8988T (cell line): ENCODE results near the gene MYO18B.

Source experiments
- DNase-seq: peaks from one replicate; pipeline ENCODE4 v3.0.0; 2011

Gene MYO18B

DNA sequence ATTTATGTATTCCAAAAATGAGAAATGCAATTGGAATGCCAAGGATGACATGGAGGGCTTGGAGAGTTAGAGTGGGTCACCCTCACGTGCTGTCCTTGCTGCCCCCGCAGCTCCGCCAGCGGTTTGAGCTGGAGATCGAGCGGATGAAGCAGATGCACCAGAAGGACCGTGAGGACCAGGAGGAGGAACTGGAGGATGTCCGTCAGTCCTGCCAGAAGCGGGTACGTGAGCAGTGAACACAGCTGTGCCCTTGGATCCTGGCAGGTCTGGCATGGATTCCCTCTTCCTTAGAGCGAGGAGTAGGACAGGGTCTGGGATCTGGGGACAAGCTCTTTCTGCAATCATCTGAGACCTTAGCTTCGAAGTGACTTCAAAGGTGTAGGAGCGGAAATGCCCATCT is 166.2 kb downstream of the MYO18B start:
- DNase-seq = no peak

DNA sequence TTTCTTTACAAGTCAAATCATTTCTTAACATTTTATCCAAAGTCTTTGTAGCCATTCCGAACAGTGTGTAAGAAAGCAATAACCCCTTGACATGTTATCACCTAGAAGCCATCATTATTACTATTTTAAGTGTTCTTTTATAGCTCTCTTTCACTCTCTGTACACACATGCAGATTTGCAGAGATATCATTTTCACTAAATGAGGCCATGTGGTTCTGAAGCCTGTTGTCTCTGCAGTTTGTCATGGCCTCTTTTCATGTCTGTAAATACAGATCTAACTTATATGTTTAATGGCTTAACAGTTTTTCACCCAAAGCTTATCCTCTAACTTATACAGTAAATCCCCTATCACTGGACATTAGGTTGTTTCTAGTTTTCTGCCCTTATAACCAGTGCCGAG is 166.8 kb downstream of the MYO18B start:
- DNase-seq = no peak

DNA sequence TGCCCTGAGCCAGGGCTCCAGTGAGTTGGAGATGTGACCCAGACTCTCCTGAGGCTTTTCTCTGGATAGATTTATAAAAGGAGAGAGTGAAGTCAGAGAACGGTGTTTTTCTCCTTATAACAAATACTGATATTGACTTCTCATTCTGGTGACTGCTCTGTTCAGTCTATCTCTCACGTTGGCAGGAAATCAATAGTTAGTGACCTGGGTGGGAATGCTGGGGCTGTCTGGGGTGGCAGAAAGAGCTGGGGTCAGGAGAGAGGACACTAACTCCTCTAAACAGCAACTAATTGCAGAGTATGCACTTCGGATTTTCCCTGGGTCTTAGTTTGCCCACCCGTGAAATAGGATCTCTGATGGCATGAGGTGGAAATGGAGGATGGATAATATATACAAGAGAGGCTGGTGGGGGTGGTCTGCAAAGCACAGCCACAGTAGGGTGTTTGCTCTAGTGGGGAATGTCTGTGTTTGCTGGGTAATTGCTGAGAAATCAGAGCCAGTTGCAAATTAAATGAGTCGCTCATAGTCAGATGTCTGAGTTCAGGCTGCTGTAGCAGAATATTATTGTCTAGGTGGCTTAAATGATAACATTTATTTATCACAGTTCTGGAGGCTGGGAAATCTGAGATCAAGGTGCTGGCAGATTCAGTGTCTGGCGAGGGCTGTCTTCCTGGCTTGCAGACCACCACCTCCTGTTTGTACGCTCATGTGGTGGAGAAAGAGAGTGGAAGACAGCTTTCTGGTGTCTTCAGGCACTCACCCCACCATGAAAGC is 167.8 kb downstream of the MYO18B start:
- no peak for DNase-seq

DNA sequence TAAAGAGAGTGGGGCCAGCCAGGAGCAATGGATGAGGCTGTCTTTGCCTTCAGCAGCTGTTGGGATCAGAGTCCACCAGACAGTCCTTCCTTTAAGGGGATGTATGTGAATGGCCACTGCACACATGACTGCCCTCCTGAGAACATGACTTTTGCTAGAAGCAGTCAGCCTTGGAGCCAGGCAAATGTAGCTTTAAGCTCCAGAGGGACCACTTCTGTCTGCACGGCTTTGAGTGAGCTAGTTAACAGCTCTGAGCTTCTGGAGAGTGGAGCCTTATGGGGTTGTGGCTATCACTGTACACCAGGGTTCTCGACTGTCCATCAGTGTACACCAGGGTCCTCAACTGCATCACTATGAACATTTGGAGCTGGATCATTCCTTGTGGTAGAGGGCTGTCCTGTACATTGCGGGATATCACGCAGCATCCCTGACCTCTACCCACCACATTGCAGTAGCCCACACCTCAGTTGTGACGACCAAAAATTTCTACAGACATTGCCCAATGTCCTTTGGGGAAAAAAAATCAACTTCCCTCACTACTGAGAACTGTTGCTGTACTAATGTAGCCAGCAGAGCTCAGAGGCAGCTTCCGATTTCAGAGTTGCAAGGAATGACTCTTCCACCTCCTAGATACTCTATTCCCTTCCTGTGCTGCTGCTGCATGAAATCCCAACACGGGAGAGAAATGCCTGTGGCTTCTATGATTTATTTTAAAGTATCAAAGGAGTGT is 169.4 kb downstream of the MYO18B start:
- DNase-seq = no peak

DNA sequence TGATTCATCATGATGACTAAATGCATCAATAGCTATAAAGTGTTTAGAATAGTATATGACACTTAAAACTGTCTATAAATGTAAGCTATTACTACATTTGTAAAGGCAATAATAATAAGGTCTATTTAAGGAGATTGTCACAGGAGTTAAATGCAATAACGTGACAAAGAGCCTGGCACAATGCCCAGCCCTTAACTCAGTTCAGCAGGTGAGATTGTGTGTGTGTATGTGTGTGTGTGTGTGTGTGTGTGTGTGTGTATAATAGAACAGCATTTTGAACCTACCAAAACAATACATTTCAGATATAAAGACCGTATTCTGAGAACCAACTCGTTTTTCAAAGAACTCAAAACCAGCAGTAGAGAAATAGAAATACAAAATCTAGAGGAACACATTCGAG is 177.5 kb downstream of the MYO18B start:
- DNase-seq = no peak

DNA sequence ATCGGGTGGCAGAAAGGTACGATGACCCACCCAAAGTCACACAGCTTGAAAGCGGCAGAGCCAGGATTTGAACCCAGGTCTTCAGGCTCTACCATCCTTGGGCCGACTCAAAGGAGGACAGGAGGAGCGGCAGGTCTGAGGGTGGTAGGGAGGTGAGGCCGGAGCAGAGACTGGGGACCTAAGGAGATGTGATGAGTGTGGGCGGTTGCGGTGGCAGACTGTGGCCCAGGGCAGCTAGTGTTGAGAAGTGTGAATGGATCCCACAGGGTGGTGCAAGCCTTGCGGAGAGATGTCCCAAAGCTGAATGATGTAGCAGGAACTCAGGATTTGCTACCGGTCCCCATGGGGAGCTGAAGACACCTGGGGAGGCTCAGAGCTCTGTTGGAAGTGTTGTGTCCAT is 180.2 kb downstream of the MYO18B start:
- DNase-seq = no peak

DNA sequence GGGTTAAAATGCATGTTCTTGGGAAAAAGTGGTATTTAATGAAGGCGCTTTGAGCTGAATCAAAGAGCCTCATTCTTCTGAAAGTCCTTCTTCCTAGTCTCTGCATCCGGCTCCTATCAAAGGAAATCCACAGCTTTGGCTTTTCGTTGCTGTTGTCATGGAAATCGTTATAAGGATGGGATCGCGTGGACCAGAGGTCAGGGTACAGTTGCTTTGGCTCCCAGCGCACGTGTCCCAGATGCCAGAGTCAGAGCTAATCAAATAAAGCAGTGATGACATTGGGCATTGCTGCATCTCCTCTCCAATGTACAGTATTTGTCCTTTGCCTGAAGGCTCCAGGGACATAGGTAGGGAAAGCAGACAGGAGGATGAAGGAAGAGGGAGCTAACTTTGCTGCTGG is 181.9 kb downstream of the MYO18B start:
- no peak for DNase-seq

DNA sequence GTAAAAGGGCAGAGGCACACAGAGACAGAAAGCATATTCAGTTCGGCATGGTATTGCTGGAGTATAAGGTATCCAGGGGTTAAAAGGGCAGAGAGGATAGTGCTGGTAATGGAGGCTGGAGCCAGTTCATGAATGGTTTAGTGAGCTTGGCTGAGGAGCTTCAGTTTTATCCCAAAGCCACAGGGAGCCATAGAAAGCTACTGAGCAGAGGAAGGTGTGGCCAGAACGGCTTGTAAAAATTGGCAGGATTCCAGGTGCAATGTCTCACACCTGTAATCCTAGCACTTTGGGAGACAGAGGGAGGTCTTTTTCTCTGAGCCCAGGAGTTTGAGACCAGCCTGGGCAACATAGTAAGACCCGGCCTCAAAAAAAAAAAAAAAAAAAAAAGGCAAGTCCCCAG is 186.1 kb downstream of the MYO18B start:
- DNase-seq = no peak

DNA sequence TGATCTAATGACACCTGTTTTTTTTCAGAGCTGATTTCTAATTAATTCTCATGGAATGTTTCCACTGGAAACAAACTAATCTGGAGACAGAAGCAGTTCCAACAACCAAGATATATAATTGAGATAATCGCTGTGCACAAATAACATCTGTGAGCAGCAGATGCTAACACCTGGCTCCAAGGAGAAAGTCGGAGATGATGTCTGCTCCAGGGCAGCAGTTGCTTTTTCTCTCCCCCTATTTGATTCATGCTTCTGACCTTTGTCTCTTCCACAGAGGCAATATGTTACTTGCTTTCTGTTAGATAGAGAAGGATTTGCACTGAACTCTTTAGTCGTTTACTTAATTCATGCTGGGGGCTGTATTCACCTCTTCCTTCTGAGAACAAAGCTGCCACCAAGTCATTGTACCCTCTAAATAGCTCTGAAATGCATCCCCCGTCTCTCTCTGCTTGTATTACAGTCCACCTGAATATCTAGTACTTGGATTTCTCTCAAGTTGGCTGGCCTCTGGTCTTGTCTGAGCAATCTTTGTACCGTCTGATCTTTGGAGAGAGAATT is 187.4 kb downstream of the MYO18B start:
- DNase-seq = no peak

DNA sequence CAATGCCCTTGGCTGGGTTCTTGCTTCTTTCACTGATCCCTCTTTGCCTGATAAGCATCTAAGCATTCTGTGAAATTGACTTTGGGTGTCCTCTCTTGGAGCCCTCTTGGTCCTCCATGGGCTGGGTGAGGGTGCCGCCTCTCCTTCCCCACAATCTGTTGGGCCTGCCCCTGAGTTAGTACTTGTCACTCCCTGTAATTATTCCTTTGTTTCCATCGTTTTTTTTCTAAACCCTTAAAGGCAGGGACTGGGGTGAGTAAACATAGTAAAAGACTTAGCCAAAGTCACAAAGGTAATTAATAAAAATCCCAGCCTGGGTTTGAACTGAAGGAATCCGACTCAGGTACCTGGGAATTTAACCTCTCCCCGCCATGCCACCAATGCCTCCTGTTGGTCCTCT is 188.1 kb downstream of the MYO18B start:
- DNase-seq = no peak

DNA sequence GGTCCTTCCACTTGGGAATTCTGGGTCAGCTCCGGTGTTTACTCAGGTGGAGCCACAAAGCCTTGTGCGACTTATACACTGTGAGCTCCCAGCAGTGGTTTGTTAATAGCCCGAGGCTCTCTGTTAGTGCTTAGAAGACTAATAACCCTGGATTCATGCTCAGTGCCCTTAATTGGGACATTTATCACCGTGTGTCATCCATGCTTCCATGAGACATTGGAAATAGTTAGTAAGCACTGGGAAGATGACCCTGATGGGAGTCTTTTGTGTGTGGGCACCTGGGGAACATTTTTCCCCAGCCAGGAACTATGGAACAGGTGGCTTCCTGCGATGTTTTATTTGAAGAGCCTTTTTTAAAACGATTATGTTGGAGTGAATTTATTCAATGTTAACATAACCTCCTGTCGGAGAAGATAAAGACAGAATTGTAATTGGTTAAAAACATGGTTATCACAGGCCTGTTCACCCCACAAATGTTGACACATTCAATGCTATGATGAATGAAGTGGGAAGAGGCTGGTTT is 188.9 kb downstream of the MYO18B start:
- no peak for DNase-seq

DNA sequence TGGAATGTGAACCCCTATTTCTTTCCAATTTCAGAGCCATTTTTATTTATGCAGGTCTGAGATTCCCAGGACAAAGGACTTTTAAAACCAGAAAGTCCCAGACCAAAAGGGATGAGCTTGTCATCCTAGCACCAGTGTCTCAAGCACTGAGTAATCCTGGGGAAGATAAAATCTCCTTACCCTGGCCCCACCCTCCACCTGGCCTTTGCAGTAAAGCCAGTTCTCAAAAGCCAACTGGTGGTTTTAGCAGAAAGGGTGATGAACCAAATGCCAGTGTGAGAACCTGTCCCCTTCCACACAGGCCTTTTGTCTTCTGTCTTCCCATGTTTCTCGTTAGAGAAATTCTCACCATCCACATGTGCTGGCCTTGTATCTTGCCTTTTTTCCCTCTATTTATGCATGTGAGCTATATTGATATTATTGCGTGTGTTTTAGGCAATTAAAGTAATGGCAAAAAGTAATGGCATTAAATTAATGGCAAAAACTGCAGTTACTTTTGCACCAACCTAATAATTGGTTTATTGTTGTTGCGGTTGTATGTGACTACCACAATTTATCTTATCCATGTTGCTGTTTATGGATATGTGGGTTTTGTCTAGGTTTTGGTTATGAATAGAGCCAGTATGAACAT is 191.3 kb downstream of the MYO18B start:
- DNase-seq = no peak

DNA sequence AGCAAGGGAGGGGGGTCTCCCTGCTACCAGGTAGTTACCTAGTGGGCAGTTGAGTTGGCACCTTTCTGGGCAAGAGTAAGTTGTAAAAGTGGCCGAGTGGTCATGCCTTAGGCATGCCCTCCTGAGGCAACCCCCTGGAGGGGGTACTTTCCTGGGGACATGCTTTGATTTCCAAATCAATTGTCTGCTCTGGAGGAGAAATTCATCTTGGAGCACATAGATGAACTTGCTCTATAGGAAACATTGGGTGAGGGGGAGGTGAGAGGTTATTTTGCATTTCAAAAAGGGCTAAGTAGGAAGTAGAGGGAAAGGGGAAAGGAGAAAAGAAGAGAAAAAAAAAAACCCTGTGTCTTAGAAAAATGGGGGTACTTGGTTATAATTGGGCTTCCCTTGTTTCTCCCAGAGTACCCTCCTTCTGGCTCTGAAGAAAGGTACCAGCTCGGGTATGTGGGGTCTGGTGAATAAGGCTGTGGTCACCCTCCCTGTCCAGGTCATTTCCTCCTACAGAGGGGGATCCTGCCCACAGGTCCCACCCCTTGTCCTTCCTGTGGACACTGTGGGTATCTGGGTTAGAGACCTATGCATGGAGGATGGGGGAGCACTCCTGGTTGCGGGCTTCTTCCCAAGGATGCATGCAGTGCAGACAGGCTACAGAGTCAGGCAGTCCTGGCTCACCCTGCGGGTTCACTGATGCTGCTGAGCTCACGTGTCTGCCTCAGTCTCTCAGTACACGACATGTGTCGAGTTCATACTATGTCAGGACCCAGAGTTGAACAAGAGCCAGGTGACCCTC is 193.5 kb downstream of the MYO18B start:
- no peak for DNase-seq

DNA sequence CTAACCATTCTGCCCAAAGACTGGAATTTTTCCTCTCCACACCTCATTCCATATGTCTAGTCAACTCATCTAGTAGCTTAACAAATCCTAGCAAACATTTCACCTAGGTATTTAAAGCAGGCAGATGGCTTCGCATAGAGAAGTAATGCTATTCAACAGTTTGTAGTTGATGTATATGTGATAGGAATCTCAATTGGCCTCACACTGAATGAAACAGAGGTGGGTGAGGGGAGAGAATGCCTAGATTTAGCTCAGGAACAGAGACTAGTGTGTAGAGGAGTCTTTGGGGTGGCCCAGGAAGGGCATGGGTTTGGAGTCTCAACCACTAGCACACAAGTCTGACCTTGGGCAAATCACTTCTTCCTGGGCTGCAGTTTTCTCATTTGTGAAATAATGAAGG is 196.2 kb downstream of the MYO18B start:
- no peak for DNase-seq

DNA sequence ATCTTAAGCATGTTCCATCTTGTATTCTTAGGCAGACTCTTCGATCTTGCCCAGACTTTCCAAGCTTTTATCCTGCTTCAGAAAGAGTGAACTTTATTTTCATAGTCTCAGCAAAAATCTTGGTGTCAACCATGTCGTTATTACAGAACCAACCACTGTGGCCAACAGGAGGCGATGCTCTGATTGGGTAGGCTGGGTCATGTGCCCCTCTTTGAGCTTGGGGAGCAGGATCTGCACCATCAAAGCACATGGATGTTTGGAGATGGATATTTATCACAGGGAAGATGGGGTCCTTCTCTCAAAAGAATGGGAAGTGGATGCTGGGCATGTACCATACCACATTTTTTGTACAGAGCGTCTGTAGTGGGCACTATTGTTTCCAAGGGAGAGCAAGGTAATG is 197.4 kb downstream of the MYO18B start:
- DNase-seq = no peak

DNA sequence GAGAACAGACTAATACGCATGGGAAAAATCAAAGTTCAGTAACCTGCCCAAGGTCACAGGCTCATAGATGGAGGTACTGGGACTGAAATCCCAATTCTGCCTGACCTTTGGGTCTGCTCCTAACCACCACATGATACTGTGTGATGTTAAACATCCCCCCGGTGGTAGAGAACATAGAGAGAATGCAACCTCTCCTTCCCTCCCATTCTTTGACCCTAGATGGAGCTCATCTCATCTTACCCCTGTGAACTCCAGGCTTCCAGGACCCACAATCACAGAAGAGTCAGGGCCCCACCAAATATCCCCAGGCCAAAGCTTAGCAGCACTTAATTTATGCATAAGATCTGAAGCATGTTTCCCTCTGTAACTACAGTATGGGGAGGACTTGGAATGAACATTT is 198.5 kb downstream of the MYO18B start:
- no peak for DNase-seq

DNA sequence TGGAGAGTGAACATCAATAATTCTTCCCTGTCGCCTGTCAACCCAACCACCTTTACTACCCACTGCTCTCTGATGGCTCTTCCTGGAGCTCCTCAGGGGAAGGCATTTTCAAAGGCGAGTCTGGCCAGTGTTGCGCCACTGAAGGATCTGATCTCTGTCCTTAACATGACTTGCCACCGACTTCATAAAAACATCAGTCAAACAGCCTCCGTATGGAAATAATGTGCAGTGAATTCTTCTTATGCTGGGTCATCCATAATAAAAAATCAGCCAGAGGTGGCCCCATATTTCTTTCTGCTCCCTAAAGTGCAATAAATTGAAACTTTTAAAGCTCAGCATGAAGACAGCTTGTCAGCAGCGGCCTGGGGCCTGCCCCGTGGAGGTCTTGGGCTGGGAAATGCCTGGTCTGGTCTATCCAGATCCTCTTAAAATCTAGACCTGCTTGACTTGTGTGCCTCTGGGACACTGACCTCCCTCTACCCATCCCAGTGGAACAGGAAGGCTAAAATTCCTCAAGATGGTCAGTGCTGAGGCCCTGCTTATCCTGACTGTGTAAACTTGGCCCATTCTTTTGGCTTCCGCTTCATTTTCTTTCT is 199.5 kb downstream of the MYO18B start:
- DNase-seq = no peak

DNA sequence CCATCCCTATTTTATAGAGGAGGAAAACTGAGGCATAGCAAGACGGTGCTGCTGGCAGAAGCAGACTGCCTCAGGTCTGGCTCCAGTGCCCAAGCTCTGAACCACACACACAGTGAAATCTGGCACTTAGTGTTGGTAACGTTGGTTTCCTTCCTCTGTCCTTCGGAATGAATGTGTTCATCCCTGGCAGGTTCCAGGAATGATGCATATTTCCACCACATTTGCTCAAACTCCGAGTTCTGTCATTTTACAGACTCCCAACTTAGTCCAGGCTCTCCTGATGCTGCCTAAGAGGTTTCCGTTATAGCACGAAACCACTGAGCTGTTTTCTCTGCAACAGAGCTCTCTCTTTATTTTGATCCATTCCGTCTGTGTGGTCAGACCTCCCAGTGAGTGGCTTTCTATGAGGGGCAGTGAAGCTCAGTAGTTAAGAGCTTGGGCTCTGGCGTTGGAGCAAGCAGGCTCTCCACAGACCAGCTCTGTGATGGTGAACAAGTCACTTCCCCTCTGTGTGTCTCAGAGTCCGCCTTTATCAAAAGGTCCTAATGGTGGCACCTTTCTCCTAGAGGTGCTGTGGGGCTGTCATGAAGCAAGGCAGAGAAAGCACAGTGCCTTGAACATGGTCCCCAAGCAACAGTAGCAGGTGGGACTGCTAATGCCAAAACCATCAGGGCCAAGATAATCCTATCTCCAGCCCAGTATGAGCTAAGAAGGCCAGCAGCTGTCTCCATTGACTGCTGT is 200.3 kb downstream of the MYO18B start:
- no peak for DNase-seq

DNA sequence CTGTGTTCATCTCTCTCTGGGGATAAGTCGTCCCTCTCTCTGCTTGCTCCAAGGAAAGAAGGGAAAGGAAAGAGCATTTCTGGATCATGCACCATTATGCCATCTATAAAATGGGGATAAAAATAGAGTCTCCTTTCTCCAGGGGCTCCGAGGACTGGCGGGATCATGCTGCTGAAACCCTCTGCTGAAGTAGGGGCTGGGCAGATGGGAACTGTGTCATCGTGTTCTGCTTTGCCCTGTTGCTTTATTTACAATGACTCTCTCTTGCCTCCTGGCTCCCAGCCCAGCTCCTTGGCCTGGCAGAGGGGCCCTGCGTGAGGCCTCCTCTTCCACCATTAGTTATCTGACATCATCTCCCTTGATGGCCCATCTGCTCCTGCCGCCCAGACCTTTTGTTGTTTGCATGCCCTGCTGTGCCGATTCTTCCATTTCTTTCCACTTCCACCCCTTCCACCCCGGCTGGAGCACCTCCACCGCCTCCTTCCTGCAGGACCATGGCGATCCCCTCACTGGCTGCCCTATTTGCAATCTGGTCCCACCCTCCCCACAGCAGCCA is 200.9 kb downstream of the MYO18B start:
- DNase-seq = no peak

DNA sequence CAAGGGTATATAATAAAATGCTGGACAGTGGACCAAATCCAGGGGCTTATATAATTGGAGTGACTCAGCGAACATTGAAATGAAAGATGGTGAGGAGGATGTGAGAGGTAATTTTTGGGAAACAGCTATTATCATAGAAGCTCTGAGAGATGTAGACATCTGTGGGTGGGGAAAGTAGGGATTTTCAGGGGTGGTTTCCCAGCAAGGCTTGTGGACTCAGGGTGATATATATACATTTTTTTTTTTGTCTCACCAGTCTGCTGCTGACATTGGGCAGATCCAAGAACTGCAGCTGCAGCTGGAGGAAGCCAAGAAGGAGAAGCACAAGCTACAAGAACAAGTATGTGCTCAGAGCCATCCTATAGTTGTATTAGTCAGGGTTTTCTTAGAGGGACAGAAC is 208.1 kb downstream of the MYO18B start:
- DNase-seq = no peak

DNA sequence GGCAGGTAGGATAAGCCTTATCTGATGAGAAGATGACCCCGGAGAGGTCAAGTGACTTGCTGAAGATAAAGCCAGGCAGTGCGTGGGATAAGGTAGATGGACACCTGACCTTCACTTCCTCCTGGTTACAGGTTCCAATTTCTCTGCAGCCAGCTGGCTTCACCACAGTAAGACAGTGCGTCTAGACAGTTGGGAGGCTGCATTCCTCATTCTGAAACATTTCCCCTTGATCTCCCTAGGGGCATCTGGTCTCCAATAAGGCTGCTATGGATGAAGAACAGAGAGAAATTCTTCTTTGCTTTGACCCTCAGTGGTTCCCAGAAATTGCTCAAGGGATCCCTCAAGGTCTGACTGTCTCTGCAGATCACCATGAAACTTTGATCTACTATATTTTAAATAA is 211.3 kb downstream of the MYO18B start:
- DNase-seq = no peak
